Colonic mucosa (tissue), 4 donors: ENCODE results near the gene FAT4. TPM values are rescaled to one million over a fixed set of nuclear protein-coding genes. Genes with fewer than 3 reads are reported as not detected.

Experiments used
- DNase-seq: peaks from one replicate; pipeline ENCODE4 v3.0.0-alpha.2; 2020
- H3K27ac ChIP-seq: fragments of 200-600 bp; one replicate; pipeline ENCODE4 v1.8.0; 2021
- H3K27me3 ChIP-seq: fragments of 200-600 bp; one replicate; pipeline ENCODE4 v1.8.0; 2021
- H3K36me3 ChIP-seq: fragments of 200-600 bp; one replicate; pipeline ENCODE4 v1.8.0; 2021
- H3K4me1 ChIP-seq: fragments of 200-600 bp; one replicate; pipeline ENCODE4 v1.8.0; 2021; ENCODE audit warnings: mild to moderate bottlenecking
- H3K4me3 ChIP-seq: fragments of 200-600 bp; one replicate; pipeline ENCODE4 v1.8.0; 2021
- H3K9ac ChIP-seq, 2 donors: one replicate each; pipeline ENCODE4 v1.7.0; 2013; ENCODE audit warnings: control low read depth in 2 of 2, low read depth in 2 of 2, low read length in 2 of 2
- H3K9me3 ChIP-seq: fragments of 200-600 bp; one replicate; pipeline ENCODE4 v1.8.0; 2021
- CTCF ChIP-seq: fragments of 200-600 bp; IDR thresholded peaks from one replicate; pipeline ENCODE4 v1.8.0; 2022; ENCODE audit warnings: antibody characterized with exemption, mild to moderate bottlenecking
- intact Hi-C: fragments of 100-400 bp; cut with DNase I; formaldehyde crosslinking; loops from one replicate; pipeline ENCODE4 v1.14.1; 2022
- total RNA-seq, 2 donors: library from RNA; stranded (reverse); fragmentation: NEBNext Ultra II Directional in 1 of 2; extraction: Animal tissue kit (Norgen Biotek cat#: 25700) in 1 of 2; gene quantifications; one replicate each; pipeline ENCODE4 v1.2.1, GENCODE V29; 2021
- donor health status: healthy.
- donor health status: DM: no; HTN: no; CAD: no.
- donor health status: DM: no; HTN: no; CAD: no.

Gene FAT4
- total RNA-seq, 2 donors from 2014 or later: 1.5 to 4.3 TPM

- H3K4me3 ChIP-seq: no peak overlapping the region
- TF ChIP-seq CTCF: no peak
- H3K4me1 ChIP-seq: no peaks in the 10 kb centered on the region
- H3K27ac ChIP-seq: no peak overlapping the region
- DNase-seq: no peak
- H3K9ac ChIP-seq: no peak overlapping the region
- no peaks in the 10 kb centered on the region for H3K27me3 ChIP-seq
- H3K9me3 ChIP-seq: no peaks in the 10 kb centered on the region
- H3K36me3 ChIP-seq: no peaks in the 10 kb centered on the region
- intact Hi-C loops: no loop called here
Measured at GRCh38 chr4:125268068-125268755, 46.5 kb upstream of the FAT4 start.

- TF ChIP-seq CTCF: no peak
- H3K9ac ChIP-seq: no peak overlapping the region
Measured at GRCh38 chr4:125276811-125277210, 37.9 kb upstream of the FAT4 start.

GRCh38 chr4:125277790-125278189, 37.0 kb upstream of the FAT4 start:
- Histone ChIP-seq H3K27me3 (no peaks in the 10 kb centered on the region), H3K4me1 (no peaks in the 10 kb centered on the region), H3K4me3 (no peak overlapping the region), H3K9ac (no peak overlapping the region), H3K9me3 (no peaks in the 10 kb centered on the region), H3K36me3 (no peaks in the 10 kb centered on the region), H3K27ac (no peak overlapping the region)
- intact Hi-C loops: no loop called here
- TF ChIP-seq CTCF: no peak
- DNase-seq: no peak

More at GRCh38 chr4:125276811-125277210, 37.9 kb upstream of the FAT4 start:
- DNase-seq: no peak
- no peaks in the 10 kb centered on the region for H3K9me3 ChIP-seq
- no peaks in the 10 kb centered on the region for H3K4me1 ChIP-seq
- no peak overlapping the region for H3K27ac ChIP-seq
- no peak overlapping the region for H3K4me3 ChIP-seq
- no peaks in the 10 kb centered on the region for H3K36me3 ChIP-seq
- intact Hi-C loops: no loop called here
- no peaks in the 10 kb centered on the region for H3K27me3 ChIP-seq

GRCh38 chr4:125280892-125281403, 33.8 kb upstream of the FAT4 start:
- DNase-seq: no peak
- Histone ChIP-seq H3K4me1 (no peaks in the 10 kb centered on the region), H3K9ac (no peak overlapping the region), H3K27ac (no peak overlapping the region), H3K36me3 (no peaks in the 10 kb centered on the region), H3K27me3 (no peaks in the 10 kb centered on the region), H3K9me3 (no peaks in the 10 kb centered on the region), H3K4me3 (no peak overlapping the region)
- TF ChIP-seq CTCF: no peak
- intact Hi-C loops: loop anchor here (5.0 kb wide), 1 partner anchor 949 kb away; no protein-coding TSS in a partner anchor

- intact Hi-C loops: loop anchor here (5.0 kb wide), 1 partner anchor 951 kb away; no protein-coding TSS in a partner anchor
- no peaks in the 10 kb centered on the region for H3K36me3 ChIP-seq
Measured at GRCh38 chr4:125283707-125284279, 31.0 kb upstream of the FAT4 start.

More at GRCh38 chr4:125283707-125284279, 31.0 kb upstream of the FAT4 start:
- no peak for DNase-seq
- no peak overlapping the region for H3K9ac ChIP-seq
- H3K4me1 ChIP-seq: no peaks in the 10 kb centered on the region
- H3K9me3 ChIP-seq: no peaks in the 10 kb centered on the region
- no peaks in the 10 kb centered on the region for H3K27me3 ChIP-seq
- no peak overlapping the region for H3K4me3 ChIP-seq
- no peak overlapping the region for H3K27ac ChIP-seq
- peak; percentile 45 for TF ChIP-seq CTCF
